ENCODE data around the gene NEURL1.

GRCh38 chr10:103613616-103614015 lies 120.1 kb downstream of the NEURL1 start:
- TF ChIP-seq CTCF (conservative IDR thresholded peaks at IDR 0.05 in 1 of 2, IDR thresholded peaks at IDR 0.05 in 1 of 2; ENCODE audit: extremely low read depth in 1 of 2, insufficient read depth in 1 of 2, low read depth in 1 of 2, low read length in 2 of 2) (no peak), EZH2 (IDR thresholded peaks at IDR 0.05; ENCODE audit: borderline replicate concordance, low read length) (no peak)
